Inferior parietal cortex (tissue), 1 donor: ENCODE measurements around the gene SLC34A3.
A peak's percentile ranks its signal among the peaks of the same experiment; 100 is the strongest.
"Not testable (repeated sequence)": the region's sequence is repeated elsewhere in the genome, so short reads cannot be mapped to it uniquely, and the experiment has no call there.

Experiments used
- DNase-seq: peaks from one replicate; pipeline ENCODE4 v3.0.0-alpha.2; 2016; ENCODE audit errors: extremely low spot score

The SLC34A3 gene

DNA sequence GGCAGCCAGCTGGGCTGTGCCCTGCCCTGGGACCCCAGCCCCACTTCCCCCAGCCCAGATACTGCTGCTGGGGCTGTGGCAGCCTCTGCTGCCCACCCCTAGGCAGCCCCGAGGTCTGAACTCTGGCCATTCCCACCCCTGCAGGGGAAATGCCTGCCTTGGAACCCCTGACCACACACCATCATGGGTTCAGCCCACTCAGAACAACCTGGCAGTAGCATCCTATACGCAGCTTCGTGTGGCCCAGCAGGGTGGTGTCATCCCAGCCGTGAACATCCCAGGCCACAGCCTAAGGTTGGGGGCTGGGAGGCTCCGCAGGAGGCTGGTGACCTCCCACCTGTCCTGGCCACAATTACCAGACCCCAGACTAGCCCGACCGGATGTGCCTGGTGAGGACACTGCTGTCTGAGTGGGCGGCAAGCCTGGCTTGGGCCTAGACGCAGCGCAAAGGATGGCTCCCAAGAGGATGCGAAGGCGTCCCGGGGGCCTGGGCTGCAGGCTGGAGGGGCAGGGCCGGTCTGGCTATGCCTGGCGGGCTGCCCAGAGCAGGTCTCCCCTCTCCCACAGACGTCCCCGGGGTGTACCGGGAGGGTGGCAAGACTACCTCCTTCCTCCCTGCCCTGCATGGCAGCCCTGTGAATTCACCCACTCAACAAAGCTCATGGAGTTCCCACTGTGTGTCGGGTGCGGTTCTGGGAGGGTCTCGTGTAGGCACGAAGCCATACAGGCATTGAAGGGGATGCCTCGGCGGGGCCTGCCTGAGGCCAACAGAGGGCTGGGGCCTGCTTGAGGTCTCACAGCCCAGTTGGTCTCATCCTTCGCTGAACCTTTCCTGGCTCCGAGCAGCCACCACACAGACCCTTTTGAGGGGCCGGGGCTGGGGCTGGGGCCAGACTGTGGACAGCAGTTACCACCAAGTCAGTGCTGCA is 1.5 kb upstream of the SLC34A3 start:
- DNase-seq, result no peak

DNA sequence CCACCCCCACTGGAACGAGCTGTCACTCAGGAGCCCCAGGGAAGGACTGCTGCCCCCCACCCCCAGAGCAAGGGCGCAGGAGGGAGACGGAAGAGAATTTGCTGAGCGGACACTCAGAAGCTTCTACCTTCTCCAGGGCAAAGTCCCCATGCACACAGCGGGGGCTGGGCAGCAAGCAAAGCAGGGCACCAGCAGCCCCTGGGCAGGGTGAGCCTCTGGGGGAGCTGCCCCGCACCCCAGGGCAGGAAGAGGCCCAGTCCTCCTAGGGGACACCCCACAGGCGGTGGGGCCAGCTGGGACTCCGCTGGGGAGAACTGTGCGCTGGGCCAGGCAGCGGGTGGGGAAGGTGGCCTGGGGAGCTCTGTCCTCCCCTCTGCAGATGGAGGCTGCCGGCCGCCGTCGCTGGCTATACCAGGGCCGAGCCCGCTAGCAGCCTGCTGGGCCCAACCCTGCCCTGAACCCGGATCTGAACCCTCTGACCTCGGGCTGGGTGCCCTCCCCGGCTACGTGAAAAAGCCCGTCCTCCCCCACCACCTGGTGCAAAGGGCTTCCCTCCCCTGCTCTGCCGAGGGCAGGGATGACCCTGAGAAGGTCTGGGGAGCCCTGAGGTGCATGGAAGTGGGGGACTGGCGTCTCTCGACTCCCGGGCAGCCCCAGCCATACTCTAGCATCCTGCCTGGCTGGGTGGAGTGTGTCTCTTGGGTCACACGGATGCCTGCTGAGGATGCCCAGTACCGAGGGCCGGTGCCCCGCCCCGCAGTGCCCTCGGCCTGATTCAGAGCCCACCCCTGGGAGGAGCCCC is 597 bp upstream of the SLC34A3 start:
- no peak for DNase-seq

DNA sequence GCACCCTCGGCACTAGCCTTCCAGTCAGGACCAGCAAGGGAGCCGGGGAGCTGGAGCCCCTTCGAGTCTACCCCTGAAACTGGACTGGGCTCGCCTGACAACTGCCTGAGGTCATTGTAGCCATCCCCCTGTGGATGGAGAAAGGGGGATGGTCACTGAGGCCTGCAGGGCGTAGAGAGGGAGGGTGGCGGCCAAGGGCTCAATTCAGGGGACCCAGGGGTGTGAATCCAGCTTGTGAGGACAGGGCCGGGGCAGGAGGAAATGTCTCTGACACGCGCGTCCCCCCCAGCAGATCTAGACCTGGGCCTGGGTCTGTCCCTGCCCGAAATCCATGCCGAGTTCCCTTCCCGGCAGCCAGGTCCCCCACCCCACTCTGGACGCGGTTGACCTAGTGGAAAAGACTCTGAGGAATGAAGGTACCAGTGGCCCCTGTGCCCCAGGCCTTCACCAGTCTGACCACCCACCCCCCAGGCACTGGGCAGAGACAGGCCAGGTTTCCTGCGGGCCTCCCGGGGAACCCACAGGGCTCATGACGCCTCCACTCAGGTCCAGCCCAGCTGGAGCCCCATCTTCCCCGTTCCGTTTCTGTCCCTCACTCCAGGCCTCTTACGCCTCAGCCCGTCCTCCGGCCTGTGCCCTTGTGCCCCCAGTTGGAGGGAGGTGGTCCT is 805 bp downstream of the SLC34A3 start:
- DNase-seq, result no peak

GRCh38 chr9:137232101-137232500 is 1.4 kb downstream of the SLC34A3 start:
- DNase-seq, result no peak

GRCh38 chr9:137232510-137232909 is 1.8 kb downstream of the SLC34A3 start:
- no peak for DNase-seq

DNA sequence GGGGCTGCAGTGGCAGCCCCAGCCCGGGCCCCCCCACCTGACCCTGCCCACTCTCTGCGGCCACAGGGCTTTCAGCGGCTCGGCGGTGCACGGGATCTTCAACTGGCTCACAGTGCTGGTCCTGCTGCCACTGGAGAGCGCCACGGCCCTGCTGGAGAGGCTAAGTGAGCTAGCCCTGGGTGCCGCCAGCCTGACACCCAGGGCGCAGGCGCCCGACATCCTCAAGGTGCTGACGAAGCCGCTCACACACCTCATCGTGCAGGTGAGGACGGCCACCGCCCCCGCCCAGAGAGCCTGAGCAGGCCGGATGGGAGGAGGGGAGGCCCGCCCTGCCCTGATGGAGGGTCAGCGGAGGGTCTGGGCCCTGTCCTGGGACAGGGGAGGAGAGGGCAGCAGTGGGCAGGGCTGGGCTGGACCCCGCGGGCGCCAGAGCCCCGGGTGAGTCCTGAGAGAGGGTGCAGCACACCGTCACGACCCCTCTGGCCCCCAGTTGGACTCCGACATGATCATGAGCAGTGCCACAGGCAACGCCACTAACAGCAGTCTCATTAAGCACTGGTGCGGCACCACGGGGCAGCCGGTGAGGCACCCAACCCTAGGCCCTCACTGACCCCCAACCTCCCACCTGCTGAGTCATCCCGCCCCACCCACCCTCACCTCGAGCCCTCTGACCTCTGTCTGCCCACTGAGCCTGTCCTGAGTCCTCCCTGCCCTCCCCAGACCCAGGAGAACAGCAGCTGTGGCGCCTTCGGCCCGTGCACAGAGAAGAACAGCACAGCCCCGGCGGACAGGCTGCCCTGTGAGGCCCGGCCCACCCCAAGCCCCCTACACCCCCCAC is 2.7 kb downstream of the SLC34A3 start:
- no peak for DNase-seq

- no peak for DNase-seq
Measured at GRCh38 chr9:137234055-137234697, 3.5 kb downstream of the SLC34A3 start.

GRCh38 chr9:137234758-137235423 is 4.2 kb downstream of the SLC34A3 start:
- no peak for DNase-seq

- no peak for DNase-seq
Measured at GRCh38 chr9:137235424-137236237, 4.9 kb downstream of the SLC34A3 start.

DNA sequence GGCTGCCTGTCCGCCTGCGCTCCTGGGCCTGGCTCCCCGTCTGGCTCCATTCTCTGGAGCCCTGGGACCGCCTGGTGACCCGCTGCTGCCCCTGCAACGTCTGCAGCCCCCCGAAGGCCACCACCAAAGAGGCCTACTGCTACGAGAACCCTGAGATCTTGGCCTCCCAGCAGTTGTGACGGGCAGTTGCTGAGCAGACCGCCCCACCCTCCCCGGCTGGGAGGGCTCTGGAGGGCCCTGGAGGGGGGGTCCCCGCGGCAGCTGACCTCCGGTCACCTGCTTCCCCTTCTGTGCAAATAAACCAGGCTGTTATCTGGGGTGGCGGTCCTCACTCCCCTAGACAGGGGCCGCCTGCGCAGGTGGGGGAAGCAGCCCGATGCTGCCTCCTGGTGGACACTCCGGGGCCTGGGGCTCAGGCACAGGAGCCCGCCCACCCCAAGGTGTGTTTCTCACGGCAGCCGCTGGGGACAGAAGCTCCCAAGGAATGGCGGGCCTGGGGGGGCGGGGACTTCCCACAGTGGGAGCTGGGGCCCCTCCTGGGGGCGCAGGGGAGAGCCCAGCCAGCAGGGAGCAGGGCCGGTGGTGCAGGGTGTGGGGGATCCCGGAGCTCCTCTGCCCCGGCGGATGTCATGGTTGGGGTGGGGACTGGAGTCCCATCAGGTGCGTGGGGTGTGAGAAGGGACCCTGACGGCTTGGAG is 5.7 kb downstream of the SLC34A3 start:
- DNase-seq, result peak; percentile 73

- no peak for DNase-seq
Measured at GRCh38 chr9:137236936-137237421, 6.3 kb downstream of the SLC34A3 start.

- DNase-seq, result peak; percentile 58
Measured at GRCh38 chr9:137237759-137238726, 7.3 kb downstream of the SLC34A3 start.

- DNase-seq, result not testable (repeated sequence)
Measured at GRCh38 chr9:137239541-137240200, 9.0 kb downstream of the SLC34A3 start.

- peak; percentile 64 for DNase-seq
Measured at GRCh38 chr9:137240318-137240840, 9.7 kb downstream of the SLC34A3 start.

- DNase-seq, result peak; percentile 100
Measured at GRCh38 chr9:137240841-137241489, 10.3 kb downstream of the SLC34A3 start, which contains the start of gene TUBB4B. TSS of gene TUBB4B (plus strand) at chr9:137241287. CDS start at chr9:137241361, 74 bp downstream.
